LNCAP (cell line): Measurements from ENCODE around the gene SLITRK3.

Experiments
- CTCF ChIP-seq: fragments of 450-650 bp; IDR thresholded peaks from 2 replicates; pipeline ENCODE4 v1.5.1; 2017; ENCODE audit warnings: mild to moderate bottlenecking

SLITRK3 gene

GRCh38 chr3:165195640-165196576 lies at the start of gene SLITRK3:
SLITRK3 (minus strand) TSS chr3:165196384; CDS start chr3:165190830, 5,554 bp downstream.
- no peak for TF ChIP-seq CTCF

GRCh38 chr3:165243597-165243996 lies 47.4 kb upstream of the SLITRK3 start:
- TF ChIP-seq CTCF = no peak

GRCh38 chr3:165233501-165234195 lies 37.5 kb upstream of the SLITRK3 start:
- no peak for TF ChIP-seq CTCF

- no peak for TF ChIP-seq CTCF
Measured at GRCh38 chr3:165225604-165226003, 29.4 kb upstream of the SLITRK3 start.

- TF ChIP-seq CTCF = no peak
Measured at GRCh38 chr3:165217739-165218138, 21.6 kb upstream of the SLITRK3 start.

- TF ChIP-seq CTCF = no peak
Measured at GRCh38 chr3:165212580-165212979, 16.4 kb upstream of the SLITRK3 start.

GRCh38 chr3:165211721-165212120 lies 15.5 kb upstream of the SLITRK3 start:
- no peak for TF ChIP-seq CTCF
